Measurements from ENCODE around the gene ARNT2.

The ARNT2 gene

GRCh38 chr15:80594091-80594889 is 190.1 kb downstream of the ARNT2 start:
- DNase-seq (ENCODE audit: low read depth), result no peak

GRCh38 chr15:80595396-80595795 is 191.2 kb downstream of the ARNT2 start:
- DNase-seq (ENCODE audit: low read depth), result no peak

GRCh38 chr15:80596521-80596976 is 192.4 kb downstream of the ARNT2 start:
- DNase-seq (ENCODE audit: low read depth), result no peak

GRCh38 chr15:80597076-80597475 is 192.9 kb downstream of the ARNT2 start:
- DNase-seq (ENCODE audit: low read depth), result no peak

- no peak for DNase-seq (ENCODE audit: low read depth)
Observed at GRCh38 chr15:80599359-80599758, 195.2 kb downstream of the ARNT2 start.

- no peak for DNase-seq (ENCODE audit: low read depth)
Observed at GRCh38 chr15:80600626-80601025, 196.4 kb downstream of the ARNT2 start.

- no peak for DNase-seq (ENCODE audit: low read depth)
Observed at GRCh38 chr15:80601256-80601655, 197.1 kb downstream of the ARNT2 start.

GRCh38 chr15:80604583-80605575 is 200.7 kb downstream of the ARNT2 start:
- no peak for DNase-seq (ENCODE audit: low read depth)

GRCh38 chr15:80605591-80606150 is 201.5 kb downstream of the ARNT2 start:
- DNase-seq (ENCODE audit: low read depth), result no peak

GRCh38 chr15:80606511-80607071 is 202.4 kb downstream of the ARNT2 start:
- DNase-seq (ENCODE audit: low read depth), result no peak

GRCh38 chr15:80607287-80607980 is 203.3 kb downstream of the ARNT2 start:
- DNase-seq (ENCODE audit: low read depth), result no peak

GRCh38 chr15:80608688-80609087 is 204.5 kb downstream of the ARNT2 start:
- no peak for DNase-seq (ENCODE audit: low read depth)

- DNase-seq (ENCODE audit: low read depth), result no peak
Observed at GRCh38 chr15:80609091-80609490, 204.9 kb downstream of the ARNT2 start.

GRCh38 chr15:80609512-80609946 is 205.3 kb downstream of the ARNT2 start:
- no peak for DNase-seq (ENCODE audit: low read depth)

- DNase-seq (ENCODE audit: low read depth), result no peak
Observed at GRCh38 chr15:80611543-80612080, 207.4 kb downstream of the ARNT2 start.

- no peak for DNase-seq (ENCODE audit: low read depth)
Observed at GRCh38 chr15:80612118-80612823, 208.1 kb downstream of the ARNT2 start.

GRCh38 chr15:80613762-80614365 is 209.7 kb downstream of the ARNT2 start:
- no peak for DNase-seq (ENCODE audit: low read depth)

GRCh38 chr15:80614711-80615360 is 210.7 kb downstream of the ARNT2 start:
- no peak for DNase-seq (ENCODE audit: low read depth)

- DNase-seq (ENCODE audit: low read depth), result no peak
Observed at GRCh38 chr15:80615361-80615736, 211.2 kb downstream of the ARNT2 start.

All from stimulated activated CD8-positive, alpha-beta memory T cell treated with anti-CD3 and anti-CD28 coated beads, Interleukin-15, amount 100 ng/mL, for 1 hour (primary cell).